HL-60 (cell line): ENCODE measurements around the gene RAET1E.

Source experiments
- TF ChIP-seq, protein P1 (sequence below): IDR thresholded peaks from one replicate; pipeline ENCODE4 v1.5.1; 2011; ENCODE audit warnings: low read length, control low read depth, inconsistent platforms; ENCODE audit not compliant: insufficient read depth
- TF ChIP-seq, protein P2 (sequence below): IDR thresholded peaks from 2 replicates; pipeline ENCODE4 v1.6.1; 2012; ENCODE audit warnings: low read depth; ENCODE audit not compliant: insufficient replicate concordance

DNA sequence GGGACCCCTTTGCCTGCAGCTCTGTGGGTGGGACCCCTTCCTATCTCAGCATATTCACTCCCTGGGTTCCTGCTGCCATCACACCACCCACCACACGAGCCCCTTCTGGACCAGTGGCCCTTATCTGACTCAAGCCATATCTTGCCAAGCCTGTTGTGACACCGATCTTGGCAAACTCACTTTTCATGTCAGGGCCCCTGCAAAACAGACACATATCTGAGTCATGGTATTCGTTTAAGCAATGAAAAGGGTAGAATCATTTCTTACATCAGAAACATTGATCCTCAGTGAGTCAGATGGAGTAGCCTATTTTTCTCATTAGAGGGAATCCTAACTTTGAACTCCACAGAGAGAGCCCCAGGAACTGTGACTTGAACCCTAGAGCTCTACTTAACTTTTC lies 10.6 kb downstream of the RAET1E start:
- TF ChIP-seq, protein P1, sequence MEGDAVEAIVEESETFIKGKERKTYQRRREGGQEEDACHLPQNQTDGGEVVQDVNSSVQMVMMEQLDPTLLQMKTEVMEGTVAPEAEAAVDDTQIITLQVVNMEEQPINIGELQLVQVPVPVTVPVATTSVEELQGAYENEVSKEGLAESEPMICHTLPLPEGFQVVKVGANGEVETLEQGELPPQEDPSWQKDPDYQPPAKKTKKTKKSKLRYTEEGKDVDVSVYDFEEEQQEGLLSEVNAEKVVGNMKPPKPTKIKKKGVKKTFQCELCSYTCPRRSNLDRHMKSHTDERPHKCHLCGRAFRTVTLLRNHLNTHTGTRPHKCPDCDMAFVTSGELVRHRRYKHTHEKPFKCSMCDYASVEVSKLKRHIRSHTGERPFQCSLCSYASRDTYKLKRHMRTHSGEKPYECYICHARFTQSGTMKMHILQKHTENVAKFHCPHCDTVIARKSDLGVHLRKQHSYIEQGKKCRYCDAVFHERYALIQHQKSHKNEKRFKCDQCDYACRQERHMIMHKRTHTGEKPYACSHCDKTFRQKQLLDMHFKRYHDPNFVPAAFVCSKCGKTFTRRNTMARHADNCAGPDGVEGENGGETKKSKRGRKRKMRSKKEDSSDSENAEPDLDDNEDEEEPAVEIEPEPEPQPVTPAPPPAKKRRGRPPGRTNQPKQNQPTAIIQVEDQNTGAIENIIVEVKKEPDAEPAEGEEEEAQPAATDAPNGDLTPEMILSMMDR: no peak
- TF ChIP-seq, protein P2, sequence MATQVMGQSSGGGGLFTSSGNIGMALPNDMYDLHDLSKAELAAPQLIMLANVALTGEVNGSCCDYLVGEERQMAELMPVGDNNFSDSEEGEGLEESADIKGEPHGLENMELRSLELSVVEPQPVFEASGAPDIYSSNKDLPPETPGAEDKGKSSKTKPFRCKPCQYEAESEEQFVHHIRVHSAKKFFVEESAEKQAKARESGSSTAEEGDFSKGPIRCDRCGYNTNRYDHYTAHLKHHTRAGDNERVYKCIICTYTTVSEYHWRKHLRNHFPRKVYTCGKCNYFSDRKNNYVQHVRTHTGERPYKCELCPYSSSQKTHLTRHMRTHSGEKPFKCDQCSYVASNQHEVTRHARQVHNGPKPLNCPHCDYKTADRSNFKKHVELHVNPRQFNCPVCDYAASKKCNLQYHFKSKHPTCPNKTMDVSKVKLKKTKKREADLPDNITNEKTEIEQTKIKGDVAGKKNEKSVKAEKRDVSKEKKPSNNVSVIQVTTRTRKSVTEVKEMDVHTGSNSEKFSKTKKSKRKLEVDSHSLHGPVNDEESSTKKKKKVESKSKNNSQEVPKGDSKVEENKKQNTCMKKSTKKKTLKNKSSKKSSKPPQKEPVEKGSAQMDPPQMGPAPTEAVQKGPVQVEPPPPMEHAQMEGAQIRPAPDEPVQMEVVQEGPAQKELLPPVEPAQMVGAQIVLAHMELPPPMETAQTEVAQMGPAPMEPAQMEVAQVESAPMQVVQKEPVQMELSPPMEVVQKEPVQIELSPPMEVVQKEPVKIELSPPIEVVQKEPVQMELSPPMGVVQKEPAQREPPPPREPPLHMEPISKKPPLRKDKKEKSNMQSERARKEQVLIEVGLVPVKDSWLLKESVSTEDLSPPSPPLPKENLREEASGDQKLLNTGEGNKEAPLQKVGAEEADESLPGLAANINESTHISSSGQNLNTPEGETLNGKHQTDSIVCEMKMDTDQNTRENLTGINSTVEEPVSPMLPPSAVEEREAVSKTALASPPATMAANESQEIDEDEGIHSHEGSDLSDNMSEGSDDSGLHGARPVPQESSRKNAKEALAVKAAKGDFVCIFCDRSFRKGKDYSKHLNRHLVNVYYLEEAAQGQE: no peak
